ENCODE data around the gene GPC3. TPM values are rescaled to one million over a fixed set of nuclear protein-coding genes. Genes with fewer than 3 reads are reported as not detected.

The GPC3 gene
- total and polyA plus RNA-seq, 2 of the 4 experiments (the other 2 are of a cell fraction), result not detected

DNA sequence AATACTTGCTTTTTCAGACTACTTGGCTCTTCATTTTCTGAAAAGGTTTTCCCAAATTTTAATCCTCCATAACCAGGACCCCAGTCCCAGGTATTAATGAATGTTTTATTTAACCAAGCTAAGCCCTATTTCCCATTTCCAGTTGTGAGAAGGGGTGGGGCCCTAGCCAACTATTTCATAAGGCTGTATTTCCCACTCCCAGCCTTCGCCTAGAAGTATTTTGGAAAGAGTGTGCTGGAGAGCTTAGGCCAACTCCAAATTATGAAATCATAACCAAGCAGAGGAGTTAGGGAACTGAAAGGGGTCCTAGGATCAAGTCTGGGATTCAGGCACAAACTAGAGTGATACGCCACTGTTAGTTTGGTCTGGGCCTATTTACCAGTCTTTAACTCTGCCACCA lies 421.7 kb downstream of the GPC3 start:
- Histone ChIP-seq H3K18ac (ENCODE audit: low read depth, low read length) (no peak overlapping the region), H4K5ac (ENCODE audit: low read depth, low read length) (no peak overlapping the region), H2AK5ac (ENCODE audit: low read depth, low read length) (no peak overlapping the region), H3K4ac (ENCODE audit: low read depth, low read length) (no peak overlapping the region), H3K27ac (ENCODE audit: insufficient read depth, low read length) (no peak overlapping the region), H4K91ac (ENCODE audit: insufficient read depth, low read depth, low read length) (no peak overlapping the region), H3K27me3 (ENCODE audit: control insufficient read depth, insufficient read depth, low read length) (peaks cover 2% of the 10 kb centered on the region), H3K4me1 (ENCODE audit: control insufficient read depth, insufficient read depth, low read length) (no peaks in the 10 kb centered on the region), H3K23ac (ENCODE audit: low read depth, low read length) (no peak overlapping the region), H3K4me2 (ENCODE audit: low read depth, low read length) (no peak overlapping the region), H3K56ac (ENCODE audit: extremely low read depth, insufficient read depth, low read length) (no peak overlapping the region), H2AK9ac (replicated peaks; ENCODE audit: low read depth, low read length, poor library complexity) (no peak overlapping the region), H3K36me3 (ENCODE audit: control insufficient read depth, insufficient read depth, low read length) (no peaks in the 10 kb centered on the region), H3K9me3 (ENCODE audit: control insufficient read depth, insufficient read depth, low read length) (no peaks in the 10 kb centered on the region), H3K9me1 (ENCODE audit: insufficient read depth, low read length) (no peaks in the 10 kb centered on the region), H4K20me1 (ENCODE audit: insufficient read depth, low read length) (no peaks in the 10 kb centered on the region), H3K79me1 (ENCODE audit: low read depth in 1 of 2, low read length in 2 of 2) (no peaks in the 10 kb centered on the region), H3K14ac (replicated peaks; ENCODE audit: low read depth, low read length) (no peak overlapping the region), H2AFZ (replicated peaks; ENCODE audit: low read length, poor library complexity) (no peak overlapping the region), H2BK5ac (ENCODE audit: low read depth, low read length, poor library complexity, severe bottlenecking) (no peak overlapping the region), H2BK120ac (ENCODE audit: low read depth, low read length) (no peak overlapping the region), H2BK20ac (ENCODE audit: low read depth, low read length) (no peak overlapping the region), H4K8ac (ENCODE audit: low read depth in 2 of 2, low read length in 2 of 2) (no peak overlapping the region), H3K9ac (ENCODE audit: low read depth, low read length) (no peak overlapping the region), H2BK15ac (ENCODE audit: low read depth, low read length) (no peak overlapping the region), H3K4me3 (ENCODE audit: insufficient read depth, low read depth, low read length) (no peak overlapping the region)
- in situ Hi-C loops (cut with MboI; ENCODE audit: low sequenced_read_pairs) (no loop called here), intact Hi-C loops (cut with micrococcal nuclease) (no loop called here), dilution Hi-C loops (cut with HindIII; ENCODE audit: low sequenced_read_pairs, unreplicated experiment) (no loop called here)
- ChIA-PET POLR2A (ENCODE audit: unreplicated experiment) (no interaction called here), CTCF (interaction anchor here (1.0 kb wide), 1 partner anchor 21 kb away, joined by 3 read pairs; no protein-coding TSS in a partner anchor)
- no CpG with 5 or more reads among the region's 2 CpGs for WGBS, 2 experiments (ENCODE audit: extremely low coverage in 2 of 2, insufficient read length in 1 of 2)
- no TSS peak for BruUV-seq (replicated peaks)
- ATAC-seq (ENCODE audit: low read depth) (no peak), DNase-seq (no peak)
- TF ChIP-seq RAD21 (IDR thresholded peaks at IDR 0.05; ENCODE audit: low read length) (no peak), FOS (IDR thresholded peaks at IDR 0.05; ENCODE audit: low read depth, low read length) (no peak), RCOR1 (IDR thresholded peaks at IDR 0.05; ENCODE audit: insufficient replicate concordance, low read length) (no peak), POLR2A (IDR thresholded peaks at IDR 0.05; ENCODE audit: low read depth, low read length) (no peak), MAZ (IDR thresholded peaks at IDR 0.05; ENCODE audit: borderline replicate concordance, low read depth, low read length) (no peak), MXI1 (IDR thresholded peaks at IDR 0.05; ENCODE audit: borderline replicate concordance, low read depth, low read length) (no peak), BHLHE40 (IDR thresholded peaks at IDR 0.05; ENCODE audit: low read depth, low read length) (no peak), MAFK (IDR thresholded peaks at IDR 0.05; ENCODE audit: low read depth, low read length) (no peak), SMC3 (IDR thresholded peaks at IDR 0.05; ENCODE audit: low read depth, low read length) (no peak), CEBPB (IDR thresholded peaks at IDR 0.05; ENCODE audit: low read depth, low read length) (no peak), CHD1 (IDR thresholded peaks at IDR 0.05; ENCODE audit: low read depth, low read length) (no peak), RFX5 (IDR thresholded peaks at IDR 0.05; ENCODE audit: low read depth, low read length) (no peak), NFE2L2 (IDR thresholded peaks at IDR 0.05; ENCODE audit: low read depth, low read length) (no peak)
- TF ChIP-seq, protein P1, sequence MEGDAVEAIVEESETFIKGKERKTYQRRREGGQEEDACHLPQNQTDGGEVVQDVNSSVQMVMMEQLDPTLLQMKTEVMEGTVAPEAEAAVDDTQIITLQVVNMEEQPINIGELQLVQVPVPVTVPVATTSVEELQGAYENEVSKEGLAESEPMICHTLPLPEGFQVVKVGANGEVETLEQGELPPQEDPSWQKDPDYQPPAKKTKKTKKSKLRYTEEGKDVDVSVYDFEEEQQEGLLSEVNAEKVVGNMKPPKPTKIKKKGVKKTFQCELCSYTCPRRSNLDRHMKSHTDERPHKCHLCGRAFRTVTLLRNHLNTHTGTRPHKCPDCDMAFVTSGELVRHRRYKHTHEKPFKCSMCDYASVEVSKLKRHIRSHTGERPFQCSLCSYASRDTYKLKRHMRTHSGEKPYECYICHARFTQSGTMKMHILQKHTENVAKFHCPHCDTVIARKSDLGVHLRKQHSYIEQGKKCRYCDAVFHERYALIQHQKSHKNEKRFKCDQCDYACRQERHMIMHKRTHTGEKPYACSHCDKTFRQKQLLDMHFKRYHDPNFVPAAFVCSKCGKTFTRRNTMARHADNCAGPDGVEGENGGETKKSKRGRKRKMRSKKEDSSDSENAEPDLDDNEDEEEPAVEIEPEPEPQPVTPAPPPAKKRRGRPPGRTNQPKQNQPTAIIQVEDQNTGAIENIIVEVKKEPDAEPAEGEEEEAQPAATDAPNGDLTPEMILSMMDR (conservative IDR thresholded peaks at IDR 0.05; ENCODE audit: low read depth, low read length), result no peak
- TF ChIP-seq, protein P2, sequence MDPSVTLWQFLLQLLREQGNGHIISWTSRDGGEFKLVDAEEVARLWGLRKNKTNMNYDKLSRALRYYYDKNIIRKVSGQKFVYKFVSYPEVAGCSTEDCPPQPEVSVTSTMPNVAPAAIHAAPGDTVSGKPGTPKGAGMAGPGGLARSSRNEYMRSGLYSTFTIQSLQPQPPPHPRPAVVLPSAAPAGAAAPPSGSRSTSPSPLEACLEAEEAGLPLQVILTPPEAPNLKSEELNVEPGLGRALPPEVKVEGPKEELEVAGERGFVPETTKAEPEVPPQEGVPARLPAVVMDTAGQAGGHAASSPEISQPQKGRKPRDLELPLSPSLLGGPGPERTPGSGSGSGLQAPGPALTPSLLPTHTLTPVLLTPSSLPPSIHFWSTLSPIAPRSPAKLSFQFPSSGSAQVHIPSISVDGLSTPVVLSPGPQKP (IDR thresholded peaks at IDR 0.05; ENCODE audit: borderline replicate concordance, low read depth, low read length), result no peak
- TF ChIP-seq, protein P3, sequence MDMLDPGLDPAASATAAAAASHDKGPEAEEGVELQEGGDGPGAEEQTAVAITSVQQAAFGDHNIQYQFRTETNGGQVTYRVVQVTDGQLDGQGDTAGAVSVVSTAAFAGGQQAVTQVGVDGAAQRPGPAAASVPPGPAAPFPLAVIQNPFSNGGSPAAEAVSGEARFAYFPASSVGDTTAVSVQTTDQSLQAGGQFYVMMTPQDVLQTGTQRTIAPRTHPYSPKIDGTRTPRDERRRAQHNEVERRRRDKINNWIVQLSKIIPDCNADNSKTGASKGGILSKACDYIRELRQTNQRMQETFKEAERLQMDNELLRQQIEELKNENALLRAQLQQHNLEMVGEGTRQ (IDR thresholded peaks at IDR 0.05; ENCODE audit: low read depth, low read length), result no peak

All from IMR-90 (cell line).